Testis (tissue), 3 donors: ENCODE results near the gene APBB1. TPM values are rescaled to one million over a fixed set of nuclear protein-coding genes. Genes with fewer than 3 reads are reported as not detected.
A peak's percentile ranks its signal among the peaks of the same experiment; 100 is the strongest.
"Not testable (repeated sequence)": the region's sequence is repeated elsewhere in the genome, so short reads cannot be mapped to it uniquely, and the experiment has no call there.

Experiments
- DNase-seq: peaks from one replicate; pipeline ENCODE4 v3.0.0-alpha.2; 2019
- H3K27ac ChIP-seq, 2 donors: fragments of 200-600 bp; sonication (generic); one replicate each; pipeline ENCODE4 v1.5.1; 2019
- H3K27me3 ChIP-seq: fragments of 200-600 bp; sonication (generic); one replicate; pipeline ENCODE4 v1.5.1; 2019
- H3K36me3 ChIP-seq: fragments of 200-600 bp; sonication (generic); one replicate; pipeline ENCODE4 v1.5.1; 2017; ENCODE audit warnings: low read depth; ENCODE audit errors: missing control alignments
- H3K4me1 ChIP-seq: fragments of 200-600 bp; sonication (generic); one replicate; pipeline ENCODE4 v1.5.1; 2019
- H3K4me3 ChIP-seq, 2 donors: fragments of 200-600 bp; sonication (generic); one replicate each; pipeline ENCODE4 v1.5.1; 2017 to 2019
- H3K9me3 ChIP-seq: fragments of 200-600 bp; sonication (generic); one replicate; pipeline ENCODE4 v1.5.1; 2017
- POLR2A ChIP-seq: fragments of 450-650 bp; IDR thresholded peaks from one replicate; pipeline ENCODE4 v1.6.1; 2017; ENCODE audit warnings: antibody characterized with exemption, mild to moderate bottlenecking, moderate library complexity
- WGBS, 2 donors: methylation state at CpG; one replicate each; pipeline ENCODE4 v1.1.5; 2018; 5-methylcytosine and 5-hydroxymethylcytosine counted together
- intact Hi-C: fragments of 100-400 bp; cut with DNase I; formaldehyde crosslinking; loops from one replicate; pipeline ENCODE4 v1.15.1; 2023; ENCODE audit warnings: low total_unique reads
- polyA plus RNA-seq: library from polyadenylated mRNA; stranded (reverse); fragments of 350-450 nt; fragmentation: Illumina TruSeq; extraction: RNeasy Lipid Tissue Mini Kit (QIAGEN cat#74804); gene quantifications from one replicate; pipeline ENCODE4 v1.2.3, GENCODE V29; 2014; ENCODE audit warnings: low read depth, low replicate concordance; ENCODE audit not compliant: insufficient read depth
- total RNA-seq, 2 donors: library from RNA; depleted of rRNA; stranded (reverse); fragments of >200 nt; gene quantifications; one replicate each; pipeline ENCODE4 v1.2.3, GENCODE V29; 2016
- TF ChIP-seq, protein P1 (sequence below), 3 experiments: fragments of 450-650 bp in 2 of 3; fragments of 200-600 bp in 1 of 3; sonication (generic) in 1 of 3; IDR thresholded peaks; one replicate each; pipeline ENCODE4 v1.5.1; 2016 to 2019; ENCODE audit warnings: antibody characterized with exemption in 3 of 3, mild to moderate bottlenecking in 2 of 3, moderate library complexity in 1 of 3

Gene APBB1
- total and polyA plus RNA-seq, 3 donors from 2014 or later = 42.6 to 57.3 (median 43.7) TPM

GRCh38 chr11:6397156-6397555 lies 21.7 kb downstream of the APBB1 start:
- H3K4me1 ChIP-seq = peaks cover 7% of the 10 kb centered on the region
- no peak overlapping the region for H3K4me3 ChIP-seq
- DNase-seq = no peak
- H3K9me3 ChIP-seq = no peaks in the 10 kb centered on the region
- intact Hi-C loops = no loop called here
- H3K36me3 ChIP-seq = no peaks in the 10 kb centered on the region
- WGBS, 2 donors = 39 to 50% methylated on average over 1 of the region's 1 CpG
- H3K27ac ChIP-seq = peak overlapping the region in 1 of 2 donors; percentile 36
- H3K27me3 ChIP-seq = no peaks in the 10 kb centered on the region
- no peak for TF ChIP-seq POLR2A
- TF ChIP-seq, protein P1, sequence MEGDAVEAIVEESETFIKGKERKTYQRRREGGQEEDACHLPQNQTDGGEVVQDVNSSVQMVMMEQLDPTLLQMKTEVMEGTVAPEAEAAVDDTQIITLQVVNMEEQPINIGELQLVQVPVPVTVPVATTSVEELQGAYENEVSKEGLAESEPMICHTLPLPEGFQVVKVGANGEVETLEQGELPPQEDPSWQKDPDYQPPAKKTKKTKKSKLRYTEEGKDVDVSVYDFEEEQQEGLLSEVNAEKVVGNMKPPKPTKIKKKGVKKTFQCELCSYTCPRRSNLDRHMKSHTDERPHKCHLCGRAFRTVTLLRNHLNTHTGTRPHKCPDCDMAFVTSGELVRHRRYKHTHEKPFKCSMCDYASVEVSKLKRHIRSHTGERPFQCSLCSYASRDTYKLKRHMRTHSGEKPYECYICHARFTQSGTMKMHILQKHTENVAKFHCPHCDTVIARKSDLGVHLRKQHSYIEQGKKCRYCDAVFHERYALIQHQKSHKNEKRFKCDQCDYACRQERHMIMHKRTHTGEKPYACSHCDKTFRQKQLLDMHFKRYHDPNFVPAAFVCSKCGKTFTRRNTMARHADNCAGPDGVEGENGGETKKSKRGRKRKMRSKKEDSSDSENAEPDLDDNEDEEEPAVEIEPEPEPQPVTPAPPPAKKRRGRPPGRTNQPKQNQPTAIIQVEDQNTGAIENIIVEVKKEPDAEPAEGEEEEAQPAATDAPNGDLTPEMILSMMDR (IDR thresholded peaks at IDR 0.05) = no peak

DNA sequence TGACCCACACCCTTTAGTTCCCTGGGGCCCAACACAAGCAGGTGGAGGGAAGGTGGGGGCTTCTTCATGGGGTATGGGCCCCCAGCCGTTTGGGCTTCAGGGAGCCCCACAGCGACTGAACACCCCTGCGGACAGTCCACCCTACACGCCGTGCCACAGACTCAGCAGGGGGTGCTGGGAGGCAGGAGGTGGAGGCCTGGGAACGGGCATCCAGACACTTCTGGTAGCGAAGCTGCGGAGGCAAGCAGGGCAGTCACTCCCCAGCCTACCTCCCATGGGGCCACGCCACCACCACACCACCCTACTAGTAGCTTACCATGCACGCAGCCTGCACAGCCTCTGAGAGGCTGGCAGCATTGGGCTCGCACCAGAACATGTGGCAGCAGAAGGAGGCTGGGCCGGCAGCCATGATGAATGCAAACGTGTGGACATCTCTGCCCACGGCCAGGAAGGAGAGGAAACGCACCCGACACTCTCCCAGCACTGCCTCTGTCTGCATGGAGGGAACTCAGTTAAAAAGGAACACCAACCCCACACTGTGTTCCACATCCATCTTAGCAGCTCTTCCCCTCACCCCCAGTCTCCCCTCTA lies 23.3 kb downstream of the APBB1 start:
- intact Hi-C loops = no loop called here
- no peak for DNase-seq
- peaks cover 11% of the 10 kb centered on the region for H3K4me1 ChIP-seq
- no peak for TF ChIP-seq POLR2A
- TF ChIP-seq, protein P1 (IDR thresholded peaks at IDR 0.05) = no peak
- H3K27me3 ChIP-seq = no peaks in the 10 kb centered on the region
- H3K4me3 ChIP-seq = no peak overlapping the region
- 80 to 92% methylated on average over 8 to 16 of the region's 16 CpGs for WGBS, 2 donors
- H3K36me3 ChIP-seq = no peaks in the 10 kb centered on the region
- H3K9me3 ChIP-seq = no peaks in the 10 kb centered on the region
- H3K27ac ChIP-seq = no peak overlapping the region

GRCh38 chr11:6393989-6394670 lies 24.8 kb downstream of the APBB1 start:
- no peak overlapping the region for H3K4me3 ChIP-seq
- intact Hi-C loops = no loop called here
- H3K4me1 ChIP-seq = peaks cover 18% of the 10 kb centered on the region
- no peak for DNase-seq
- no peaks in the 10 kb centered on the region for H3K27me3 ChIP-seq
- no peak overlapping the region for H3K27ac ChIP-seq
- WGBS, 2 donors = 91 to 95% methylated on average over 12 to 16 of the region's 16 CpGs
- H3K36me3 ChIP-seq = no peaks in the 10 kb centered on the region
- TF ChIP-seq, protein P1 (IDR thresholded peaks at IDR 0.05) = no peak
- no peak for TF ChIP-seq POLR2A
- no peaks in the 10 kb centered on the region for H3K9me3 ChIP-seq

GRCh38 chr11:6392251-6392650 lies 26.6 kb downstream of the APBB1 start:
- H3K36me3 ChIP-seq, H3K27me3 ChIP-seq, H3K4me3 ChIP-seq, DNase-seq, H3K27ac ChIP-seq, H3K9me3 ChIP-seq, intact Hi-C loops: not testable (repeated sequence)
- 92% methylated on average over 4 of the region's 4 CpGs for WGBS, 2 donors
- peaks cover 15% of the 10 kb centered on the region for H3K4me1 ChIP-seq

- Histone ChIP-seq H3K36me3 (no peaks in the 10 kb centered on the region), H3K9me3 (no peaks in the 10 kb centered on the region), H3K27ac (no peak overlapping the region), H3K27me3 (no peaks in the 10 kb centered on the region), H3K4me3 (no peak overlapping the region), H3K4me1 (peaks cover 11% of the 10 kb centered on the region)
- no peak for DNase-seq
- 92 to 95% methylated on average over 2 to 17 of the region's 18 CpGs for WGBS, 2 donors
- intact Hi-C loops = no loop called here
- TF ChIP-seq POLR2A = no peak
- TF ChIP-seq, protein P1 (IDR thresholded peaks at IDR 0.05) = no peak
Measured at GRCh38 chr11:6391537-6392134, 27.3 kb downstream of the APBB1 start.
